GM06990 (cell line): ENCODE measurements around the gene NKX6-2.
"Not testable (repeated sequence)": the region's sequence is repeated elsewhere in the genome, so short reads cannot be mapped to it uniquely, and the experiment has no call there.

Source experiments
- DNase-seq: peaks from one replicate; pipeline ENCODE4 v3.0.0-alpha.2; 2011; ENCODE audit not compliant: insufficient read length; ENCODE audit errors: extremely low read depth
- H3K27me3 ChIP-seq: replicated peaks from 2 replicates; pipeline ENCODE4 v1.6.0; 2011; ENCODE audit warnings: low read length; ENCODE audit not compliant: control insufficient read depth, insufficient read depth
- H3K36me3 ChIP-seq: 2 replicates; pipeline ENCODE4 v1.5.1; 2011; ENCODE audit warnings: low read length; ENCODE audit not compliant: control insufficient read depth, insufficient read depth
- H3K4me3 ChIP-seq: replicated peaks from 2 replicates; pipeline ENCODE4 v1.5.1; 2011; ENCODE audit warnings: low read depth, mild to moderate bottlenecking, control low read depth, low read length
- CTCF ChIP-seq: IDR thresholded peaks from 2 replicates; pipeline ENCODE4 v1.5.1; 2011; ENCODE audit warnings: low read length, control low read depth, mild to moderate bottlenecking, inconsistent platforms; ENCODE audit not compliant: insufficient read depth, poor library complexity, severe bottlenecking

NKX6-2 gene

GRCh38 chr10:132829403-132829802 is 43.5 kb upstream of the NKX6-2 start:
- Histone ChIP-seq H3K36me3 (no peaks in the 10 kb centered on the region), H3K4me3 (no peak overlapping the region), H3K27me3 (no peaks in the 10 kb centered on the region)
- DNase-seq: no peak
- no peak for TF ChIP-seq CTCF

GRCh38 chr10:132828681-132829080 is 42.7 kb upstream of the NKX6-2 start:
- no peak for DNase-seq
- Histone ChIP-seq H3K4me3 (no peak overlapping the region), H3K36me3 (no peaks in the 10 kb centered on the region), H3K27me3 (no peaks in the 10 kb centered on the region)
- no peak for TF ChIP-seq CTCF

- no peak for TF ChIP-seq CTCF
- Histone ChIP-seq H3K4me3 (no peak overlapping the region), H3K27me3 (no peaks in the 10 kb centered on the region), H3K36me3 (no peaks in the 10 kb centered on the region)
- no peak for DNase-seq
Observed at GRCh38 chr10:132827861-132828539, 42.1 kb upstream of the NKX6-2 start.

- Histone ChIP-seq H3K27me3 (no peaks in the 10 kb centered on the region), H3K36me3 (no peaks in the 10 kb centered on the region), H3K4me3 (no peak overlapping the region)
- DNase-seq: no peak
- TF ChIP-seq CTCF: no peak
Observed at GRCh38 chr10:132827423-132827789, 41.5 kb upstream of the NKX6-2 start.

- Histone ChIP-seq H3K27me3 (no peaks in the 10 kb centered on the region), H3K36me3 (no peaks in the 10 kb centered on the region), H3K4me3 (no peak overlapping the region)
- DNase-seq: no peak
- TF ChIP-seq CTCF: no peak
Observed at GRCh38 chr10:132826524-132827422, 40.8 kb upstream of the NKX6-2 start.

GRCh38 chr10:132825783-132826523 is 40.0 kb upstream of the NKX6-2 start:
- not testable (repeated sequence) for DNase-seq, H3K36me3 ChIP-seq, H3K27me3 ChIP-seq, H3K4me3 ChIP-seq
